RPMI8226 (cell line): ENCODE data around the gene TMEM256.

Experiments
- DNase-seq: peaks from one replicate; pipeline ENCODE4 v3.0.0-alpha.2; 2015

TMEM256 gene

DNA sequence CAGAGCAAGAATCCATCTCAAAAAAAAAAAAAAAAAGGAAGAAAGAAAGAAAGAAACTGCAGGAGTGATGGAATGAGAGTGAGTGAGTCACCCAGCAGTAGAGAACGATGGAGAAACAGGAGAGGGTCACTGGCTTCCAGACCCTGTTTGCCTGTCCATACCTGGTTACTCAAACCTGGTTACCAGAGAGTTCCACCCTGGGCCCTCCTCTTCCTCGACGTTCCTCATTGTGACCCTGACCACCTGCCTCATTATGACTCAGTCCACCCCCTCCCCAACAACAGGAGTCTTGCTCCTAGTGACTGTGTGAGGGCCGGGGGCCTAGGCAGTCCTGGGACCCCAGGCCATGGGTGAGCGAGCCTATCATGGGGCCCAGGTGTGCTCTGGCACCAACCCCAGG is 24.7 kb upstream of the TMEM256 start, which contains the start of gene SPEM3:
TSS of gene SPEM3 (plus strand) at position 301 of the 400 bp plus-strand sequence. CDS start at position 347, 46 bp downstream.
- DNase-seq = no peak

GRCh38 chr17:7427549-7427948 is 23.7 kb upstream of the TMEM256 start:
- DNase-seq = no peak

DNA sequence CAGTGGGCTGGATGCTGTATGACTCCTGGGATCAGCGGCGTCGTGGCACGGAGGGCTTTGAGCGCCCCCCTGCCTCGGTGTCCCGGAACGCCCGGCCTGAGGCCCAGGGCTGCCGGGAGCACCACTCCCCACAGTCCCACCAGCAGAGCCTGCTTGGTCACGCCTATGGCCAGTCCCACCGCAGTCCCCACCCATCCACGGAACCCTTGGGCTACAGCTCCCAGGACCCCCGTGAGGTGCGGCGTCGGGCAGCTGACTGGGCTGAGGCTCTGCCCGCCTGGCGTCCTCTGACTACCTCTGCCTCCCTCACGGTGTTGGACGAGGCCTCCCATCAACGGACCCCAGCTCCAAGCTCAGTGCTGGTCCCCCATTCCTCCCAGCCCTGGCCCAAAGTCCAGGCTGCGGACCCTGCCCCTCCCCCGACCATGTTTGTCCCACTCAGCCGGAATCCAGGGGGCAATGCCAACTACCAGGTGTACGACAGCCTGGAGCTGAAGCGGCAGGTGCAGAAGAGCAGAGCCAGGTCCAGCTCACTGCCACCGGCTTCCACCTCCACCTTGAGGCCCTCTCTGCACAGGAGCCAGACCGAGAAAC is 23.1 kb upstream of the TMEM256 start:
- DNase-seq = no peak

GRCh38 chr17:7426203-7426863 is 22.4 kb upstream of the TMEM256 start:
- no peak for DNase-seq

DNA sequence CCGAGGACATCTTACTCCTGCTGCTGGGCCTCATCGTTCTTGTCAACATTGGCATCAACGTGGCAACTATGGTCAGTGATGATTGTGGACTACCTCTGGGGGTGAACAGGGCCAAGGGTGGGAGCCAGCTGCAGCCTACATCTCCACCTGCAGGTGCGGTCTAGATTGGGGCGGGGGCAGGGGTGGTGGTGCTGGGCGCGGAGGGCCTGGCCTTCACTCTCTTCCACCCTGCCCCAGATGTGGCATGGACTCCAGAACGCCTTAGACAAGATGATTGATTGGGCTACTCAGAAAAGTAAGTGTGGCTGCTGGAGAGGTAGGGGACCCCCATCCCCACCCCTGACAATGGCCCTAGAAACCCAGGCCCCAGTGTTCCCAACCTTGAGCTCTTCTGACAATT is 21.9 kb upstream of the TMEM256 start:
- no peak for DNase-seq

DNA sequence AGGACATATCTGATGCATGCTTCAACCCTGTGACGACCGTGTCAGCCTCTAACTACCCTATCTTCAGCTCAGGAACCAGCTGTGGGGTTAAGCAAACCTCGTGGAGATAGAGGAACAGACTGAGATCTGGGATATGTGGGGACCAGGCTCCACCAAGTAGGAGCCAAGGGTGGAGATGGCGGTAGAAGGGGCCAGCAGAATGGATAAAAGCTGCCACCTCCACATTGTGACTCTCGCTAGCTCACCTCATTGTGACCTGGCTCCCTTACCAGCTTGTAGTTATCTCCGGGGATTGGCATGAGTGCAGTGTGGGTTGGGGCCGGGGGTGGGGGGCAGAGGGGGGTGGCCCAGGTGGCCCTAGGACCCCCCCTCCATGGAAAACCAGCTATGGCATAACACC is 21.4 kb upstream of the TMEM256 start, which contains the start of gene SPEM2:
TSS of gene SPEM2 (plus strand) at position 301 of the 400 bp plus-strand sequence. CDS start at position 374, 73 bp downstream.
- no peak for DNase-seq

- DNase-seq = no peak
Measured at GRCh38 chr17:7423679-7424078, 19.8 kb upstream of the TMEM256 start.

DNA sequence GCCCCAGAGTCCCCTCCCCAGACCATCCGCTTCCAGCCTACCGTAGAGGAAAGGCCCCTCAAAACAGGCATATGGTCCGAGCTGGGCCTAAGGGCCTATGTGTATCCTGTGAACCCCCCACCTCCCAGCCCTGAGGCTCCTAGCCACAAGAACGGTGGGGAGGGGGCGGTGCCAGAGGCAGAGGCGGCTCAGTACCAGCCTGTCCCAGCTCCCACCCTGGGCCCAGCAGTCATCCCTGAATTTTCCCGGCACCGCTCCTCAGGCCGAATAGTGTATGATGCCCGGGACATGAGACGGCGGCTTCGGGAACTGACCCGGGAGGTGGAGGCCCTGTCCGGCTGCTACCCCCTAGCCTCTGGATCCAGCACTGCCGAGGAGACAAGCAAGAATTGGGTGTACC is 17.3 kb upstream of the TMEM256 start:
- no peak for DNase-seq

- DNase-seq = no peak
Measured at GRCh38 chr17:7419819-7420610, 16.1 kb upstream of the TMEM256 start, which contains the start of gene SPEM1. Gene SPEM1 (plus strand): TSS chr17:7420324. CDS start chr17:7420385, 61 bp downstream.

DNA sequence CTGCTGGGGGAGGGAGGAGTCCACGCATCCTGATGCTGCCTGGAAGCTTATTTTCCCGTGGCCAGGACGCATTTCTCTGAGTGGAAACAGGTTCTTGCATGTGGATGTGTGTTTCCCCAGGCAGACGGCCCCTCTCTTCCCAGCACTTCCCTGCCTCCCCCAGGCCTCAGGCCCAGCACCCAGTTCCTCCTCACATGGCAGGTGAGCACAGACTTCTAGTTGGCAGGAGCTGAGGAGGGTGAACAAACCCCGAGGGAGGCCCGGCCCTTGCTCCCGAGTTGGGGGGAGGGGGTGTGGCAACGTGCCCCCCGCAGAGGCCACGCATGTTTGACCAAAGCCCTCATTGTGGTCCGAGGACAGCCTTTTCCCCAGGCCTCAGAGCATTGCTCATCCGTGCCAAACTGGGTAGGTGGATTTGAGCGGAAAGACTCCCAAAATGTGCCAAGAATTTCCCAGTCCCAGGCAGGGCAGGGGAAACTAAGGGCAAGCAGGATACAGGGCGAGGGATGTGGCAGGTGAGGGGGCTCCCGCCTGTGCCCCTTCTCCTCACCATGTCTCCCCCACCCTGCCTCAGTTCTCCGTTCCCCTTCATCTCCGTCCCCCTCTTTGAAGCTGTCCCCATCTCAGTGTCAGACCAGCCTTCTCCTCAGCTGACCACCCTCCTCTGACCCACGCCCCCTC is 14.7 kb upstream of the TMEM256 start:
- no peak for DNase-seq

- DNase-seq = no peak
Measured at GRCh38 chr17:7417056-7417655, 13.3 kb upstream of the TMEM256 start.

DNA sequence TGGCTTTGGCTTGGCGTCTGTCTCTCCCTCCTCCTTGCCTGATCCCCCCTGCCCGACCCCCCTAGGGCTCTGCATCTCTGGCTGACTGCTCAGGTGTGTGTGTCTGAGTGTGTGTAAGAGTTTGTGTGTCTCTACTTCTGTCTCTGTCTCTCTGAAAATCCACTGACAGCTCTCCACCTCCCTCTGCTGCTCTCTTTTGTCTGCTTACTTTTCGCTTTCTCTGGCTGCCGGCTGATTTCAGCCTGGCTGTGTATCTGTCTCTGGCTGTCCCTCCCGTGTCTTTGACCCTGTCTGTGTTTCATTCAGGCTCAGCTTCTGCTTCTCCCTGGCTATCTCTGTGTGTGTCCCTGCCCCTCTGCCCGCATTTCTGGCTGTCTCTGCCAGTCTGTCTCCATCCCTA is 12.4 kb upstream of the TMEM256 start:
- no peak for DNase-seq

GRCh38 chr17:7415784-7416183 is 11.9 kb upstream of the TMEM256 start:
- DNase-seq = no peak

GRCh38 chr17:7414837-7415236 is 10.9 kb upstream of the TMEM256 start:
- no peak for DNase-seq

DNA sequence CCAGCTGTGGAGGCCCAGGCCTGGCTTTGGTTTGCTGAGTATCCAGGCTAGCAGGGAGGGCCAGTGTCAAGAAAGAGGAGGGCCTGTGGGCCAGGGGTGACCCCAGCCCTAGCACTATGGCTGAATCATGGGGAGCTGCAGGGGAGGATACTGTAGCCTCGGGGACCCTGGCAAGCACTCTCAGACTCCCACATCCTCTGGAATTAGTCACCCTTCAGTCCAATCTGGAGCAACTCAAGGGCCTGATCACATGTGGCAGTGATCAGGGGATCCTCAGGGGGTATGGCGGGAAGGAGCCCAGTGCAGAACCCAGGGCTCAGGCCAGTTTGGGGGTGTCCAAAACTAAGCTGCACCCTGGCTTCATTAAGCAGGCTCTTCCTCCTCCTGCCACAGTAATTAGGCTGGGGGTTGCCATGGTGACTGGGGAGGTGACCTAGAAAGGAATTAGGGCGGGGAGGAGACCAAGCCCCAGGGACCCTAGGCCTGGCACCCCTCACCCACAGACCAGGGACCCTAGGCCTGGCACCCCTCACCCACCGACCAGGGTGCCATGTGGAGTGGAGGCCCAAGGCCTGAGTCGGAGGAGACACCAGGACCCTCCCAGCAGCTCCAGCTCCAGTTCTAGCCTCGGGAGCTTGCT is 9.6 kb upstream of the TMEM256 start:
- DNase-seq = no peak

DNA sequence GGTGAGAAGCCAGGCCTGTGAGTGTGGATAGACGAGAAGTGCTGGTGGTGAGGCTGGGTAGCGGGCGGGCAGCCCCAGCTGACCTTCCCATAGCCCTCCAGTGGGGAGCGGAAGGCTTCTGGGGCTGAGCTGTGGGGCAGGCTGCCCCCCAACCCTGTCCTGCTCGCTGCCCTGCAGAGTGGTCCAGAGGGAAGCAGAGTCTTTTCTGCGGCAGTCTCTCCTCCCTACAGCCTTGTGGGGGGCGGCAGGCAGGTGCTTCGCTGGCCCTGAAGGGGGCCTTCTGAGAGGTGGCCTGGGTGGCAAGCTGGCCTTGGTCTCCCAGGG is 7.5 kb upstream of the TMEM256 start:
- DNase-seq = no peak

- no peak for DNase-seq
Measured at GRCh38 chr17:7410634-7411426, 6.9 kb upstream of the TMEM256 start.

- no peak for DNase-seq
Measured at GRCh38 chr17:7409716-7410115, 5.8 kb upstream of the TMEM256 start.

- no peak for DNase-seq
Measured at GRCh38 chr17:7408863-7409262, 5.0 kb upstream of the TMEM256 start.

- no peak for DNase-seq
Measured at GRCh38 chr17:7408252-7408727, 4.4 kb upstream of the TMEM256 start.

GRCh38 chr17:7407485-7408251 is 3.8 kb upstream of the TMEM256 start, which contains the start of gene NLGN2:
Gene NLGN2 (plus strand): TSS chr17:7407845. CDS start chr17:7408256, 411 bp downstream.
- no peak for DNase-seq
